ENCODE results near the gene SELENOF. TPM values are rescaled to one million over a fixed set of nuclear protein-coding genes. Genes with fewer than 3 reads are reported as not detected.

SELENOF gene
- total and polyA plus RNA-seq, 2 of the 13 experiments (the other 11 are each of a cell fraction or from before 2014, with no cell fraction given) = 133 to 163 TPM

- TF ChIP-seq SPEN (CRISPR knock-in tag; IDR thresholded peaks at IDR 0.05; ENCODE audit: low read depth) = no peak; the same call in none of the 2 replicates
- TF ChIP-seq RARG (CRISPR knock-in tag; IDR thresholded peaks at IDR 0.05; ENCODE audit: low read depth) = no peak
- TF ChIP-seq ZNF556 (CRISPR knock-in tag; IDR thresholded peaks at IDR 0.05; ENCODE audit: borderline replicate concordance) = peak; percentile 65; the same call in 1 of the 2 replicates
- no peak for TF ChIP-seq ZNF75D (CRISPR knock-in tag; IDR thresholded peaks at IDR 0.05; ENCODE audit: borderline replicate concordance)
- no peak for TF ChIP-seq ZFP36L2 (CRISPR knock-in tag; IDR thresholded peaks at IDR 0.05)
- no peak for TF ChIP-seq FOXO4 (CRISPR knock-in tag; conservative IDR thresholded peaks at IDR 0.05)
- no peak for TF ChIP-seq AHR (CRISPR knock-in tag; IDR thresholded peaks at IDR 0.05)
- TF ChIP-seq BCL6 (CRISPR knock-in tag; IDR thresholded peaks at IDR 0.05) = peak; percentile 7; the same call in 1 of the 2 replicates
- no peak for TF ChIP-seq ZNF546 (CRISPR knock-in tag; conservative IDR thresholded peaks at IDR 0.05)
- no peak for TF ChIP-seq ATF5 (CRISPR knock-in tag; IDR thresholded peaks at IDR 0.05; ENCODE audit: low read depth)
- TF ChIP-seq TFAP4 (IDR thresholded peaks at IDR 0.05; ENCODE audit: borderline replicate concordance, low read depth) = no peak
- no peak for TF ChIP-seq GTF3A (CRISPR knock-in tag; conservative IDR thresholded peaks at IDR 0.05)
- TF ChIP-seq RBAK (CRISPR knock-in tag; IDR thresholded peaks at IDR 0.05) = no peak
- 0 out of 2 replicates have a peak, but pooled peaks have one; percentile 15 for TF ChIP-seq ELF1 (CRISPR knock-in tag; IDR thresholded peaks at IDR 0.05)
- peak; percentile 31; the same call in 1 of the 2 replicates for TF ChIP-seq GABPB1 (CRISPR knock-in tag; IDR thresholded peaks at IDR 0.05)
- no peak for TF ChIP-seq HINFP (CRISPR knock-in tag; IDR thresholded peaks at IDR 0.05; ENCODE audit: low read depth)
- TF ChIP-seq ZNF704 (CRISPR knock-in tag; IDR thresholded peaks at IDR 0.05; ENCODE audit: borderline replicate concordance) = no peak
- no peak for TF ChIP-seq FOXC1 (CRISPR knock-in tag; IDR thresholded peaks at IDR 0.05; ENCODE audit: borderline replicate concordance)
- TF ChIP-seq JUN (CRISPR knock-in tag; IDR thresholded peaks at IDR 0.05) = no peak
- no peak for TF ChIP-seq RFXANK (CRISPR knock-in tag; IDR thresholded peaks at IDR 0.05)
- no peak for TF ChIP-seq SCMH1 (CRISPR knock-in tag; IDR thresholded peaks at IDR 0.05; ENCODE audit: borderline replicate concordance)
- TF ChIP-seq ZBTB10 (CRISPR knock-in tag; IDR thresholded peaks at IDR 0.05; ENCODE audit: borderline replicate concordance) = no peak
Observed at GRCh38 chr1:86913896-86914600, at the start of gene SELENOF (continued).
